ENCODE data around the gene CTIF. TPM values are rescaled to one million over a fixed set of nuclear protein-coding genes. Genes with fewer than 3 reads are reported as not detected.

Gene CTIF
- total RNA-seq, 1 donor from 2014 or later: 35.1 TPM

DNA sequence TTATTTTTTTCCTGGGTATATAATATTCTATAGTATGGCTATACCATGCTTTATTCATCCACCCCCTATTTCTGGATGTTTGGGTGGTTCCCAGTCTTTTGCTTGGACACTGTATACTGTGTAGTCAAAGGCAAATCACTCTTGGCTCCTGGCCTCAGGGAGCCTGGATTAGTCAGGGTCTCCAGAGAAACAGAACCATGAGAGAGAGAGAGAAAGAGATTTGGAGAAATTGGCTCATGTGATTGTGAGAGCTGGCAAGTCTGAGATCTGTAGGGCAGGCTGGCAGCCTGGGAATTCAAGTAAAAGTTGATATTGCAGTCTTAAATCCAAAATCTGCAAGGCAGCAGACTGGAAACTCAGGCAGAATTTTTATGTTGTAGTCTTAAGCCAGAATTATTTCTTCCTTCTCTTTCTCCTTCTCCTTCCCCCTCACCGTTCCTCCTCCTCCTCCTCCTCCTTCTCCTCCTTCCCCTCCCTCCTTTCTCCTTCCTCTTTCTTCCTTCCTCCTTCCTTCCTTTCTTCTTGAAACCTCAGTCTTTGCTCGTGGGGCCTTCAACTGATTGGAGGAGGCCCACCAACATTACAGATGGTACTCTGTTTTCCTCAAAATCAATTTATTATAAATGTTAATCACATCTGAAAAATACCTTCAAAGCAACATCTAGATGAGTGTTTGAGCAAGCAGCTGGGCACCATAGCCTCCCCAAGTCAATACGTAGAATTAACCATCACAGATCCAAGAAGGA is 33.0 kb downstream of the CTIF start:
- intact Hi-C loops (cut with DNase I): no loop called here
- Histone ChIP-seq H3K27me3 (no peaks in the 10 kb centered on the region), H3K9me3 (no peaks in the 10 kb centered on the region), H3K36me3 (no peaks in the 10 kb centered on the region), H3K27ac (no peak overlapping the region), H3K4me1 (no peaks in the 10 kb centered on the region), H3K4me3 (no peak overlapping the region)
- TF ChIP-seq POLR2AphosphoS5 (IDR thresholded peaks at IDR 0.05; ENCODE audit: insufficient read depth in 1 of 2, low read depth in 1 of 2): no peak
- TF ChIP-seq POLR2A (IDR thresholded peaks at IDR 0.05): no peak
- TF ChIP-seq CTCF (IDR thresholded peaks at IDR 0.05): no peak
- DNase-seq (ENCODE audit: extremely low spot score in 2 of 2): no peak

GRCh38 chr18:48572402-48573126 is 33.7 kb downstream of the CTIF start:
- no peaks in the 10 kb centered on the region for H3K9me3 ChIP-seq
- TF ChIP-seq POLR2AphosphoS5 (IDR thresholded peaks at IDR 0.05; ENCODE audit: insufficient read depth in 1 of 2, low read depth in 1 of 2) (no peak), CTCF (IDR thresholded peaks at IDR 0.05) (no peak), POLR2A (IDR thresholded peaks at IDR 0.05) (no peak)
- intact Hi-C loops (cut with DNase I): no loop called here
- no peaks in the 10 kb centered on the region for H3K4me1 ChIP-seq
- DNase-seq (ENCODE audit: extremely low spot score in 2 of 2): no peak
- H3K36me3 ChIP-seq: no peaks in the 10 kb centered on the region
- no peak overlapping the region for H3K4me3 ChIP-seq
- H3K27ac ChIP-seq: no peak overlapping the region
- no peaks in the 10 kb centered on the region for H3K27me3 ChIP-seq

- Histone ChIP-seq H3K27ac (no peak overlapping the region), H3K9me3 (no peaks in the 10 kb centered on the region), H3K4me1 (no peaks in the 10 kb centered on the region), H3K27me3 (no peaks in the 10 kb centered on the region), H3K36me3 (no peaks in the 10 kb centered on the region), H3K4me3 (no peak overlapping the region)
- no peak for DNase-seq (ENCODE audit: extremely low spot score in 2 of 2)
- intact Hi-C loops (cut with DNase I): no loop called here
- TF ChIP-seq POLR2A (IDR thresholded peaks at IDR 0.05) (no peak), POLR2AphosphoS5 (IDR thresholded peaks at IDR 0.05; ENCODE audit: insufficient read depth in 1 of 2, low read depth in 1 of 2) (no peak), CTCF (IDR thresholded peaks at IDR 0.05) (no peak)
These were observed 34.9 kb downstream of the CTIF start for GRCh38 chr18:48573632-48574283.

GRCh38 chr18:48574667-48575300 is 36.0 kb downstream of the CTIF start:
- TF ChIP-seq POLR2AphosphoS5 (IDR thresholded peaks at IDR 0.05; ENCODE audit: insufficient read depth in 1 of 2, low read depth in 1 of 2) (no peak), CTCF (IDR thresholded peaks at IDR 0.05) (no peak), POLR2A (IDR thresholded peaks at IDR 0.05) (no peak)

More at GRCh38 chr18:48574667-48575300, 36.0 kb downstream of the CTIF start:
- intact Hi-C loops (cut with DNase I): no loop called here
- H3K36me3 ChIP-seq: no peaks in the 10 kb centered on the region
- H3K27me3 ChIP-seq: no peaks in the 10 kb centered on the region
- H3K9me3 ChIP-seq: no peaks in the 10 kb centered on the region
- no peak overlapping the region for H3K27ac ChIP-seq
- no peak overlapping the region for H3K4me3 ChIP-seq
- no peaks in the 10 kb centered on the region for H3K4me1 ChIP-seq
- no peak for DNase-seq (ENCODE audit: extremely low spot score in 2 of 2)
